Glutamatergic neuron (in vitro differentiated cells): ENCODE measurements around the gene ARL15. TPM values are rescaled to one million over a fixed set of nuclear protein-coding genes. Genes with fewer than 3 reads are reported as not detected.

Source experiments
- DNase-seq: peaks from one replicate; pipeline ENCODE4 v3.0.0; 2022
- H3K27ac Mint-ChIP-seq: one replicate; pipeline ENCODE4 v1.8.0; 2020; ENCODE audit warnings: mild to moderate bottlenecking, mixed read lengths, inconsistent platforms; ENCODE audit not compliant: unreplicated experiment
- H3K27me3 Mint-ChIP-seq: one replicate; pipeline ENCODE4 v1.8.0; 2020; ENCODE audit warnings: mild to moderate bottlenecking, moderate library complexity, mixed read lengths, inconsistent platforms; ENCODE audit not compliant: unreplicated experiment
- H3K36me3 Mint-ChIP-seq: one replicate; pipeline ENCODE4 v1.8.0; 2020; ENCODE audit warnings: mild to moderate bottlenecking, mixed read lengths, inconsistent platforms; ENCODE audit not compliant: unreplicated experiment
- H3K4me1 Mint-ChIP-seq: one replicate; pipeline ENCODE4 v1.8.0; 2020; ENCODE audit warnings: mild to moderate bottlenecking, low read depth, mixed read lengths, inconsistent platforms; ENCODE audit not compliant: unreplicated experiment
- H3K4me3 Mint-ChIP-seq: one replicate; pipeline ENCODE4 v1.8.0; 2020; ENCODE audit warnings: mild to moderate bottlenecking, mixed read lengths, inconsistent platforms; ENCODE audit not compliant: unreplicated experiment
- H3K9me3 Mint-ChIP-seq: one replicate; pipeline ENCODE4 v1.8.0; 2020; ENCODE audit warnings: mild to moderate bottlenecking, moderate library complexity, mixed read lengths, inconsistent platforms; ENCODE audit not compliant: unreplicated experiment
- total RNA-seq: library from RNA; stranded (reverse); fragmentation: NEBNext Ultra II Directional; extraction: Animal tissue kit (Norgen Biotek cat#: 25700); gene quantifications from one replicate; pipeline ENCODE4 v1.2.1, GENCODE V29; 2021; ENCODE audit not compliant: unreplicated experiment
- TF ChIP-seq, protein P1 (sequence below): fragments of 200-600 bp; sonication (generic); IDR thresholded peaks from one replicate; pipeline ENCODE4 v1.5.0; 2021; ENCODE audit not compliant: partially characterized antibody, unreplicated experiment

The ARL15 gene
- total RNA-seq, 1 donor from 2014 or later, result 37.4 TPM

GRCh38 chr5:53906736-53907135, 403.6 kb downstream of the ARL15 start:
- Mint-ChIP-seq H3K36me3 (no peaks in the 10 kb centered on the region), H3K4me1 (no peaks in the 10 kb centered on the region), H3K4me3 (no peak overlapping the region), H3K27ac (no peak overlapping the region), H3K27me3 (no peaks in the 10 kb centered on the region), H3K9me3 (no peaks in the 10 kb centered on the region)
- TF ChIP-seq, protein P1, sequence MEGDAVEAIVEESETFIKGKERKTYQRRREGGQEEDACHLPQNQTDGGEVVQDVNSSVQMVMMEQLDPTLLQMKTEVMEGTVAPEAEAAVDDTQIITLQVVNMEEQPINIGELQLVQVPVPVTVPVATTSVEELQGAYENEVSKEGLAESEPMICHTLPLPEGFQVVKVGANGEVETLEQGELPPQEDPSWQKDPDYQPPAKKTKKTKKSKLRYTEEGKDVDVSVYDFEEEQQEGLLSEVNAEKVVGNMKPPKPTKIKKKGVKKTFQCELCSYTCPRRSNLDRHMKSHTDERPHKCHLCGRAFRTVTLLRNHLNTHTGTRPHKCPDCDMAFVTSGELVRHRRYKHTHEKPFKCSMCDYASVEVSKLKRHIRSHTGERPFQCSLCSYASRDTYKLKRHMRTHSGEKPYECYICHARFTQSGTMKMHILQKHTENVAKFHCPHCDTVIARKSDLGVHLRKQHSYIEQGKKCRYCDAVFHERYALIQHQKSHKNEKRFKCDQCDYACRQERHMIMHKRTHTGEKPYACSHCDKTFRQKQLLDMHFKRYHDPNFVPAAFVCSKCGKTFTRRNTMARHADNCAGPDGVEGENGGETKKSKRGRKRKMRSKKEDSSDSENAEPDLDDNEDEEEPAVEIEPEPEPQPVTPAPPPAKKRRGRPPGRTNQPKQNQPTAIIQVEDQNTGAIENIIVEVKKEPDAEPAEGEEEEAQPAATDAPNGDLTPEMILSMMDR, result no peak
- no peak for DNase-seq

- TF ChIP-seq, protein P1, result no peak
Observed at GRCh38 chr5:53902296-53902907, 408.0 kb downstream of the ARL15 start.

DNA sequence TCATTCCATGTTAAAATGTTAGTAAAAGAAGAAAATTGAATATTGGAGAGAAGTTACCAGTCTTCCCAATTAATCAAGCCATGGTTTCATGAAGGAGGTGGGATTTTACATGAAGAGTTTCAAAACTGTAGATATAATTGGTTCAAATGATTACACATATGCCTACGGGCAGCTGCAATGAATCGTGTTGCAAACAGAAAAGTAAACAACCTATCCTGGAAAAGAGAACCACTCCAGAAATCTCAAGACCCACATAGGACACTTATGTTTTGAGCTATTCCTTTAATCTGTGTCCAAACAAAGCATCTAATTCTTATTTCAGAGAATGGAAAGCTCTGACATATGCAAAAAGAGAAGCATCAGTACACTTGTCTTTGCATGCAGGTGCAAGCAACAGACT, 409.7 kb downstream of the ARL15 start:
- H3K27me3 Mint-ChIP-seq, result no peaks in the 10 kb centered on the region

More at GRCh38 chr5:53902296-53902907, 408.0 kb downstream of the ARL15 start:
- Mint-ChIP-seq H3K4me3 (no peak overlapping the region), H3K36me3 (no peaks in the 10 kb centered on the region), H3K9me3 (no peaks in the 10 kb centered on the region), H3K27me3 (no peaks in the 10 kb centered on the region), H3K27ac (no peak overlapping the region), H3K4me1 (no peaks in the 10 kb centered on the region)
- DNase-seq, result no peak

GRCh38 chr5:53895091-53895683, 415.2 kb downstream of the ARL15 start:
- Mint-ChIP-seq H3K9me3 (peaks cover 3% of the 10 kb centered on the region), H3K4me1 (peaks cover 9% of the 10 kb centered on the region), H3K27me3 (peaks cover 2% of the 10 kb centered on the region), H3K27ac (no peak overlapping the region), H3K36me3 (no peaks in the 10 kb centered on the region), H3K4me3 (no peak overlapping the region)
- TF ChIP-seq, protein P1, result no peak
- DNase-seq, result no peak

More for the DNA sequence above, 409.7 kb downstream of the ARL15 start:
- TF ChIP-seq, protein P1, result no peak
- Mint-ChIP-seq H3K4me1 (no peaks in the 10 kb centered on the region), H3K27ac (no peak overlapping the region), H3K4me3 (no peak overlapping the region), H3K9me3 (no peaks in the 10 kb centered on the region), H3K36me3 (no peaks in the 10 kb centered on the region)
- DNase-seq, result no peak

- Mint-ChIP-seq H3K27me3 (peaks cover 2% of the 10 kb centered on the region), H3K9me3 (peaks cover 3% of the 10 kb centered on the region), H3K36me3 (no peaks in the 10 kb centered on the region), H3K4me3 (no peak overlapping the region), H3K4me1 (peaks cover 9% of the 10 kb centered on the region), H3K27ac (no peak overlapping the region)
- TF ChIP-seq, protein P1, result no peak
- DNase-seq, result no peak
Observed at GRCh38 chr5:53893626-53894025, 416.7 kb downstream of the ARL15 start.
